Measurements from ENCODE around the gene UBE2L6. TPM values are rescaled to one million over a fixed set of nuclear protein-coding genes. Genes with fewer than 3 reads are reported as not detected.

The UBE2L6 gene
- polyA plus RNA-seq, 3 donors = 101 to 284 (median 268) TPM

DNA sequence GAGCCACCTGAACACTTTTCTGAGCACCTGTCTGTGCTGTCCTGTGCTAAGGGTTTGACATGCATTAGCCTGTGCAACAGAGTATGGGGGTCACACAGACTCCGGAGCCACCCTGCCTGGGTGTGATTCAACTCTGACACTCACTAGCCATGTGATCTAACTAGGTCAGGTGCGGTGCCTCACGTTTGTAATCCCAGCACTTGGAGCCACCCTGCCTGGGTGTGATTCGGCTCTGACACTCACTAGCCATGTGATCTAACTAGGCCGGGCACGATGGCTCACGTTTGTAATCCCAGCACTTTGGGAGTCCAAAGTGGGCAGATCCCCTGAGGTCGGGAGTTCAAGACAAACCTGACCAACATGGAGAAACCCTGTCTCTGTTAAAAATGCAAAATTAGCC, 11.4 kb downstream of the UBE2L6 start:
- 98% methylated on average over 8 of the region's 8 CpGs for WGBS (ENCODE audit: insufficient coverage)
- no peak overlapping the region for H3K4me2 ChIP-seq (replicated peaks; ENCODE audit: extremely low read depth, low read length, poor library complexity, severe bottlenecking)
- no peaks in the 10 kb centered on the region for H3K4me1 Mint-ChIP-seq
- no peaks in the 10 kb centered on the region for H3K27me3 ChIP-seq (ENCODE audit: control insufficient read depth in 2 of 2, insufficient read depth in 2 of 2, low read length in 2 of 2)
- no peak for DNase-seq
- H3K79me2 ChIP-seq (ENCODE audit: insufficient read depth, low read length) = peaks cover under 1% of the 10 kb centered on the region
- H3K4me3 Mint-ChIP-seq = no peak overlapping the region
- H3K9me3 Mint-ChIP-seq = no peaks in the 10 kb centered on the region
- peaks cover 87 to 99% of the 10 kb centered on the region in 2 donors for H3K36me3 ChIP-seq (replicated peaks in 1 of 2; ENCODE audit: control insufficient read depth in 1 of 2, insufficient read depth in 2 of 2, low read length in 2 of 2)
- no peak overlapping the region for H3K4me3 ChIP-seq (replicated peaks in 1 of 3; ENCODE audit: low read depth in 2 of 3, low read length in 3 of 3)
- H3K27ac ChIP-seq (ENCODE audit: low read depth in 1 of 2, low read length in 2 of 2) = no peak overlapping the region
- no peaks in the 10 kb centered on the region for H3K4me1 ChIP-seq (ENCODE audit: control insufficient read depth in 1 of 2, insufficient read depth in 2 of 2, low read length in 2 of 2)
- H3K36me3 Mint-ChIP-seq = peaks cover 81 to 96% of the 10 kb centered on the region in 2 donors
- intact Hi-C loops (cut with micrococcal nuclease) = no loop called here
- TF ChIP-seq, protein P1, sequence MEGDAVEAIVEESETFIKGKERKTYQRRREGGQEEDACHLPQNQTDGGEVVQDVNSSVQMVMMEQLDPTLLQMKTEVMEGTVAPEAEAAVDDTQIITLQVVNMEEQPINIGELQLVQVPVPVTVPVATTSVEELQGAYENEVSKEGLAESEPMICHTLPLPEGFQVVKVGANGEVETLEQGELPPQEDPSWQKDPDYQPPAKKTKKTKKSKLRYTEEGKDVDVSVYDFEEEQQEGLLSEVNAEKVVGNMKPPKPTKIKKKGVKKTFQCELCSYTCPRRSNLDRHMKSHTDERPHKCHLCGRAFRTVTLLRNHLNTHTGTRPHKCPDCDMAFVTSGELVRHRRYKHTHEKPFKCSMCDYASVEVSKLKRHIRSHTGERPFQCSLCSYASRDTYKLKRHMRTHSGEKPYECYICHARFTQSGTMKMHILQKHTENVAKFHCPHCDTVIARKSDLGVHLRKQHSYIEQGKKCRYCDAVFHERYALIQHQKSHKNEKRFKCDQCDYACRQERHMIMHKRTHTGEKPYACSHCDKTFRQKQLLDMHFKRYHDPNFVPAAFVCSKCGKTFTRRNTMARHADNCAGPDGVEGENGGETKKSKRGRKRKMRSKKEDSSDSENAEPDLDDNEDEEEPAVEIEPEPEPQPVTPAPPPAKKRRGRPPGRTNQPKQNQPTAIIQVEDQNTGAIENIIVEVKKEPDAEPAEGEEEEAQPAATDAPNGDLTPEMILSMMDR (IDR thresholded peaks at IDR 0.05) = no peak
- H3K9me3 ChIP-seq (replicated peaks in 1 of 2; ENCODE audit: control insufficient read depth in 1 of 2, insufficient read depth in 1 of 2, low read length in 2 of 2) = no peaks in the 10 kb centered on the region
- H3K9ac ChIP-seq (ENCODE audit: insufficient read depth, low read length, poor library complexity, severe bottlenecking) = no peak overlapping the region
- peaks cover 89% of the 10 kb centered on the region for H4K20me1 ChIP-seq (ENCODE audit: insufficient read depth, low read length)
- no peak overlapping the region for H3K27ac Mint-ChIP-seq
- no peaks in the 10 kb centered on the region for H3K27me3 Mint-ChIP-seq (ENCODE audit: low read depth in 3 of 3)
- no peak overlapping the region for H2AFZ ChIP-seq (ENCODE audit: insufficient read depth, low read depth, low read length, poor library complexity, severe bottlenecking)

DNA sequence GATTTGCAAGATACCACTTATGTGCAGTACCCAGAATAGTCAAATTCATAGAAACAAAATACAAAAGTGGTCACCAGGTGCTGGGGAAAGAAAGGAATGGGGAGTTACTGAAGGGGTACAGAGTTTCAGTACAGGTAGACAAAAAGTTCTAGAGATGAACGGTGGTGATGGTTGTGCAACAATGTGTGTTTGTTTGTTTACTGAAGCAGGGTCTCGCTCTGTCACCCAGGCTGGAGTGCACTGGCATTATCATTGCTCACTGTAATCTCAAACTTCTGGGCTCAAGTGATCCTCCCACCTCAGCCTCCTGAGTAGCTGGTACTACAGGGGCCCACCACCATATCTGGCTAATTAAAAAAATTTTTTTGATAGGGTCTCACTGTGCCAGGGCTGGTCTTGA, 12.1 kb downstream of the UBE2L6 start:
- H3K4me3 Mint-ChIP-seq = no peak overlapping the region

More for the DNA sequence above, 12.1 kb downstream of the UBE2L6 start:
- TF ChIP-seq, protein P1 (IDR thresholded peaks at IDR 0.05) = no peak
- no peak overlapping the region for H3K9ac ChIP-seq (ENCODE audit: insufficient read depth, low read length, poor library complexity, severe bottlenecking)
- peaks cover 93 to 99% of the 10 kb centered on the region in 2 donors for H3K36me3 ChIP-seq (replicated peaks in 1 of 2; ENCODE audit: control insufficient read depth in 1 of 2, insufficient read depth in 2 of 2, low read length in 2 of 2)
- peaks cover 87 to 99% of the 10 kb centered on the region in 2 donors for H3K36me3 Mint-ChIP-seq
- H3K27ac ChIP-seq (ENCODE audit: low read depth in 1 of 2, low read length in 2 of 2) = no peak overlapping the region
- H3K4me2 ChIP-seq (replicated peaks; ENCODE audit: extremely low read depth, low read length, poor library complexity, severe bottlenecking) = no peak overlapping the region
- peak overlapping the region in 1 of 7 donors; percentile 8 for H3K27ac Mint-ChIP-seq
- no CpG with 5 or more reads among the region's 2 CpGs for WGBS (ENCODE audit: insufficient coverage)
- no peaks in the 10 kb centered on the region for H3K27me3 ChIP-seq (ENCODE audit: control insufficient read depth in 2 of 2, insufficient read depth in 2 of 2, low read length in 2 of 2)
- H3K79me2 ChIP-seq (ENCODE audit: insufficient read depth, low read length) = no peaks in the 10 kb centered on the region
- H3K4me1 Mint-ChIP-seq = no peaks in the 10 kb centered on the region
- no peak for DNase-seq
- no peaks in the 10 kb centered on the region for H3K9me3 Mint-ChIP-seq
- H3K9me3 ChIP-seq (replicated peaks in 1 of 2; ENCODE audit: control insufficient read depth in 1 of 2, insufficient read depth in 1 of 2, low read length in 2 of 2) = no peaks in the 10 kb centered on the region
- H3K4me3 ChIP-seq (replicated peaks in 1 of 3; ENCODE audit: low read depth in 2 of 3, low read length in 3 of 3) = no peak overlapping the region
- no peaks in the 10 kb centered on the region for H3K27me3 Mint-ChIP-seq (ENCODE audit: low read depth in 3 of 3)
- H4K20me1 ChIP-seq (ENCODE audit: insufficient read depth, low read length) = peaks cover 85% of the 10 kb centered on the region
- no peaks in the 10 kb centered on the region for H3K4me1 ChIP-seq (ENCODE audit: control insufficient read depth in 1 of 2, insufficient read depth in 2 of 2, low read length in 2 of 2)
- no peak overlapping the region for H2AFZ ChIP-seq (ENCODE audit: insufficient read depth, low read depth, low read length, poor library complexity, severe bottlenecking)
- intact Hi-C loops (cut with micrococcal nuclease) = no loop called here

All from CD14-positive monocyte (primary cell).